SK-N-SH (cell line): ENCODE data around the gene THEMIS.
"Not testable (repeated sequence)": the region's sequence is repeated elsewhere in the genome, so short reads cannot be mapped to it uniquely, and the experiment has no call there.

Source experiments
- CTCF ChIP-seq: fragments of 200-600 bp; sonication (generic); IDR thresholded peaks from 2 replicates; pipeline ENCODE4 v1.6.1; 2017; ENCODE audit warnings: antibody characterized with exemption, mild to moderate bottlenecking, moderate library complexity
- FOXM1 ChIP-seq: IDR thresholded peaks from 2 replicates; pipeline ENCODE4 v1.4.0; 2012; ENCODE audit warnings: low read depth, mild to moderate bottlenecking
- GABPA ChIP-seq: IDR thresholded peaks from 2 replicates; pipeline ENCODE4 v1.4.0; 2012; ENCODE audit warnings: low read depth, mild to moderate bottlenecking
- MEF2A ChIP-seq: IDR thresholded peaks from 2 replicates; pipeline ENCODE4 v1.4.0; 2012; ENCODE audit warnings: low read depth, borderline replicate concordance
- NRF1 ChIP-seq: IDR thresholded peaks from 2 replicates; pipeline ENCODE4 v1.6.1; 2012; ENCODE audit warnings: low read depth, mild to moderate bottlenecking, low read length
- RXRA ChIP-seq: IDR thresholded peaks from 2 replicates; pipeline ENCODE4 v1.4.0; 2012; ENCODE audit warnings: low read depth, mild to moderate bottlenecking, borderline replicate concordance
- TAF1 ChIP-seq: IDR thresholded peaks from 2 replicates; pipeline ENCODE4 v1.6.1; 2012; ENCODE audit warnings: low read depth, mild to moderate bottlenecking, low read length, moderate library complexity, borderline replicate concordance
- YY1 ChIP-seq: IDR thresholded peaks from 2 replicates; pipeline ENCODE4 v1.4.0; 2012; ENCODE audit warnings: low read depth, mild to moderate bottlenecking
- TF ChIP-seq, protein P1 (sequence below): IDR thresholded peaks from 2 replicates; pipeline ENCODE4 v1.6.1; 2012; ENCODE audit warnings: mild to moderate bottlenecking, low read depth, low read length, moderate library complexity

DNA sequence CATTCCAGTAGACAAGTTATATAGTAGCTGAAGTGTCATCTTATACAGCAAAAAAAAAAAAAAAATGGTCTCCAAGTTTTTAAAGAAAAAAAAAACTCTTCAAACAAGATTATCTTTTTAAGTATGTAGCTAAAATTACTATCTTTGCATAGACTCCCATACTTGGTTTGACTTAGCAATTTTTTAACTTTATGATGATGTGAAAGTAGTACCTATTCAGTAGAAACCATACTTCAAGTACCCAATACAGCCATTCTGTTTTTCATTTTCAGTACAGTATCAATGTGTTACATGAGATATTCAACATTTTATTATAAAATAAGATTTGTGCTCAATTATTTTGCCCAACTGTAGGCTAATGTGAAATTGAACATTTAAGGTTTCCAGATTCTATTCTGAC is 18.9 kb downstream of the THEMIS start:
- TF ChIP-seq, protein P1, sequence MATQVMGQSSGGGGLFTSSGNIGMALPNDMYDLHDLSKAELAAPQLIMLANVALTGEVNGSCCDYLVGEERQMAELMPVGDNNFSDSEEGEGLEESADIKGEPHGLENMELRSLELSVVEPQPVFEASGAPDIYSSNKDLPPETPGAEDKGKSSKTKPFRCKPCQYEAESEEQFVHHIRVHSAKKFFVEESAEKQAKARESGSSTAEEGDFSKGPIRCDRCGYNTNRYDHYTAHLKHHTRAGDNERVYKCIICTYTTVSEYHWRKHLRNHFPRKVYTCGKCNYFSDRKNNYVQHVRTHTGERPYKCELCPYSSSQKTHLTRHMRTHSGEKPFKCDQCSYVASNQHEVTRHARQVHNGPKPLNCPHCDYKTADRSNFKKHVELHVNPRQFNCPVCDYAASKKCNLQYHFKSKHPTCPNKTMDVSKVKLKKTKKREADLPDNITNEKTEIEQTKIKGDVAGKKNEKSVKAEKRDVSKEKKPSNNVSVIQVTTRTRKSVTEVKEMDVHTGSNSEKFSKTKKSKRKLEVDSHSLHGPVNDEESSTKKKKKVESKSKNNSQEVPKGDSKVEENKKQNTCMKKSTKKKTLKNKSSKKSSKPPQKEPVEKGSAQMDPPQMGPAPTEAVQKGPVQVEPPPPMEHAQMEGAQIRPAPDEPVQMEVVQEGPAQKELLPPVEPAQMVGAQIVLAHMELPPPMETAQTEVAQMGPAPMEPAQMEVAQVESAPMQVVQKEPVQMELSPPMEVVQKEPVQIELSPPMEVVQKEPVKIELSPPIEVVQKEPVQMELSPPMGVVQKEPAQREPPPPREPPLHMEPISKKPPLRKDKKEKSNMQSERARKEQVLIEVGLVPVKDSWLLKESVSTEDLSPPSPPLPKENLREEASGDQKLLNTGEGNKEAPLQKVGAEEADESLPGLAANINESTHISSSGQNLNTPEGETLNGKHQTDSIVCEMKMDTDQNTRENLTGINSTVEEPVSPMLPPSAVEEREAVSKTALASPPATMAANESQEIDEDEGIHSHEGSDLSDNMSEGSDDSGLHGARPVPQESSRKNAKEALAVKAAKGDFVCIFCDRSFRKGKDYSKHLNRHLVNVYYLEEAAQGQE: not testable (repeated sequence)
- TF ChIP-seq MEF2A, YY1, NRF1, GABPA, RXRA, CTCF, TAF1, FOXM1: not testable (repeated sequence)
